ENCODE data around the gene TLK1.

Gene TLK1

GRCh38 chr2:171069286-171069956, 91.3 kb downstream of the TLK1 start:
- CTCF ChIA-PET, result interaction anchor here (0.9 kb wide), 2 partner anchors 12 to 18 kb away, joined by 3 read pairs; no protein-coding TSS in a partner anchor
- TF ChIP-seq CTCF (IDR thresholded peaks at IDR 0.05; ENCODE audit: control extremely low read depth, extremely low read depth, low read depth, missing control alignments), result no peak
- POLR2A ChIA-PET, result no interaction called here
- DNase-seq (ENCODE audit: extremely low spot score), result no peak

- TF ChIP-seq CTCF (IDR thresholded peaks at IDR 0.05; ENCODE audit: control extremely low read depth, extremely low read depth, low read depth, missing control alignments), result no peak
- POLR2A ChIA-PET, result no interaction called here
- CTCF ChIA-PET, result no interaction called here
- no peak for DNase-seq (ENCODE audit: extremely low spot score)
Observed at GRCh38 chr2:171066110-171066509, 94.6 kb downstream of the TLK1 start.

- CTCF ChIA-PET, result interaction anchor here (0.7 kb wide), 1 partner anchor 178 kb away, joined by 3 read pairs; no protein-coding TSS in a partner anchor
- DNase-seq (ENCODE audit: extremely low spot score), result no peak
- POLR2A ChIA-PET, result no interaction called here
- TF ChIP-seq CTCF (IDR thresholded peaks at IDR 0.05; ENCODE audit: control extremely low read depth, extremely low read depth, low read depth, missing control alignments), result no peak
Observed at GRCh38 chr2:171057575-171057974, 103.1 kb downstream of the TLK1 start.

GRCh38 chr2:171056307-171056706, 104.4 kb downstream of the TLK1 start:
- TF ChIP-seq CTCF (IDR thresholded peaks at IDR 0.05; ENCODE audit: control extremely low read depth, extremely low read depth, low read depth, missing control alignments), result no peak
- ChIA-PET POLR2A (no interaction called here), CTCF (no interaction called here)
- no peak for DNase-seq (ENCODE audit: extremely low spot score)

- no peak for DNase-seq (ENCODE audit: extremely low spot score)
- CTCF ChIA-PET, result no interaction called here
- POLR2A ChIA-PET, result no interaction called here
- TF ChIP-seq CTCF (IDR thresholded peaks at IDR 0.05; ENCODE audit: control extremely low read depth, extremely low read depth, low read depth, missing control alignments), result no peak
Observed at GRCh38 chr2:171049691-171050090, 111.0 kb downstream of the TLK1 start.

- CTCF ChIA-PET, result no interaction called here
- TF ChIP-seq CTCF (IDR thresholded peaks at IDR 0.05; ENCODE audit: control extremely low read depth, extremely low read depth, low read depth, missing control alignments), result no peak
Observed at GRCh38 chr2:171046048-171046560, 114.6 kb downstream of the TLK1 start.

More at GRCh38 chr2:171046048-171046560, 114.6 kb downstream of the TLK1 start:
- POLR2A ChIA-PET, result no interaction called here
- no peak for DNase-seq (ENCODE audit: extremely low spot score)

All from GM10248 (cell line).